HFFc6 (cell line): ENCODE results near the gene VTI1B. TPM values are rescaled to one million over a fixed set of nuclear protein-coding genes. Genes with fewer than 3 reads are reported as not detected.
"Not testable (repeated sequence)": the region's sequence is repeated elsewhere in the genome, so short reads cannot be mapped to it uniquely, and the experiment has no call there.

ENCODE experiments used
- DNase-seq: peaks from one replicate; pipeline ENCODE4 v3.0.0-alpha.2; 2018
- H3K27ac Mint-ChIP-seq: 2 replicates; pipeline ENCODE4 v1.8.0; 2020; ENCODE audit warnings: mild to moderate bottlenecking, mixed read lengths
- H3K27me3 Mint-ChIP-seq: 2 replicates; pipeline ENCODE4 v1.8.0; 2021; ENCODE audit warnings: mild to moderate bottlenecking, moderate library complexity, mixed read lengths; ENCODE audit not compliant: insufficient read depth
- H3K36me3 Mint-ChIP-seq: 2 replicates; pipeline ENCODE4 v1.8.0; 2021; ENCODE audit warnings: low read depth, mixed read lengths
- H3K4me1 Mint-ChIP-seq: 2 replicates; pipeline ENCODE4 v1.8.0; 2020; ENCODE audit warnings: low read depth, mixed read lengths
- H3K4me3 Mint-ChIP-seq: 2 replicates; pipeline ENCODE4 v1.8.0; 2020; ENCODE audit warnings: mild to moderate bottlenecking, moderate library complexity, mixed read lengths
- H3K9me3 Mint-ChIP-seq: 2 replicates; pipeline ENCODE4 v1.8.0; 2020; ENCODE audit warnings: mild to moderate bottlenecking, mixed read lengths
- total RNA-seq, 6 experiments: library from RNA; stranded (reverse); fragmentation: NEBNext Ultra II Directional; extraction: Animal tissue kit (Norgen Biotek cat#: 25700); gene quantifications; 2 replicates in 1 of 6; 3 replicates in 5 of 6; pipeline ENCODE4 v1.2.3, GENCODE V29; 2021
- TF ChIP-seq, protein P1 (sequence below): fragments of 200-600 bp; sonication (generic); IDR thresholded peaks from 2 replicates; pipeline ENCODE4 v1.5.0; 2021; ENCODE audit warnings: antibody characterized with exemption, mild to moderate bottlenecking

The VTI1B gene
- total RNA-seq, 6 experiments from 2014 or later: 154 to 178 (median 156) TPM

DNA sequence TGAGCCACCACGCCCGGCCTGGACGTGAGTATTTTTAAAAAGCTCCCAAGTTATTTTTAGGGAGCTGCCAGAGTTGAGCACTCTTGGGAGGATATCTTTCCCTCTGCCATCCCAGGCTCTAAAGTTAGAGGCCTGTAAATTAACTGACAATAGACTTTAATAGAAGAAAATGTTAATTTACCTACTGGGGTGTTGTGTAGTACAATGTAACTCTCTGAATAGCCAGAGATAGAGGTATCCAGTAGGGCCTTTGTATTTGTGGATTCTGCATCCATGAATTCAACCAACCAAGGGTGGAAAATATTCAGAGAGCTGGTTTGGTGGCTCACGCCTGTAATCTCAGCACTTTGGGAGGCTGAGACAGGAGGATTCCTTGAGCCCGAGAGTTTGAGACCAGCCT, 66.8 kb downstream of the VTI1B start:
- Mint-ChIP-seq H3K27ac (no peak overlapping the region), H3K4me1 (no peaks in the 10 kb centered on the region), H3K4me3 (no peak overlapping the region), H3K27me3 (peaks cover 41% of the 10 kb centered on the region), H3K36me3 (no peaks in the 10 kb centered on the region), H3K9me3 (no peaks in the 10 kb centered on the region)
- TF ChIP-seq, protein P1, sequence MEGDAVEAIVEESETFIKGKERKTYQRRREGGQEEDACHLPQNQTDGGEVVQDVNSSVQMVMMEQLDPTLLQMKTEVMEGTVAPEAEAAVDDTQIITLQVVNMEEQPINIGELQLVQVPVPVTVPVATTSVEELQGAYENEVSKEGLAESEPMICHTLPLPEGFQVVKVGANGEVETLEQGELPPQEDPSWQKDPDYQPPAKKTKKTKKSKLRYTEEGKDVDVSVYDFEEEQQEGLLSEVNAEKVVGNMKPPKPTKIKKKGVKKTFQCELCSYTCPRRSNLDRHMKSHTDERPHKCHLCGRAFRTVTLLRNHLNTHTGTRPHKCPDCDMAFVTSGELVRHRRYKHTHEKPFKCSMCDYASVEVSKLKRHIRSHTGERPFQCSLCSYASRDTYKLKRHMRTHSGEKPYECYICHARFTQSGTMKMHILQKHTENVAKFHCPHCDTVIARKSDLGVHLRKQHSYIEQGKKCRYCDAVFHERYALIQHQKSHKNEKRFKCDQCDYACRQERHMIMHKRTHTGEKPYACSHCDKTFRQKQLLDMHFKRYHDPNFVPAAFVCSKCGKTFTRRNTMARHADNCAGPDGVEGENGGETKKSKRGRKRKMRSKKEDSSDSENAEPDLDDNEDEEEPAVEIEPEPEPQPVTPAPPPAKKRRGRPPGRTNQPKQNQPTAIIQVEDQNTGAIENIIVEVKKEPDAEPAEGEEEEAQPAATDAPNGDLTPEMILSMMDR: no peak
- no peak for DNase-seq

DNA sequence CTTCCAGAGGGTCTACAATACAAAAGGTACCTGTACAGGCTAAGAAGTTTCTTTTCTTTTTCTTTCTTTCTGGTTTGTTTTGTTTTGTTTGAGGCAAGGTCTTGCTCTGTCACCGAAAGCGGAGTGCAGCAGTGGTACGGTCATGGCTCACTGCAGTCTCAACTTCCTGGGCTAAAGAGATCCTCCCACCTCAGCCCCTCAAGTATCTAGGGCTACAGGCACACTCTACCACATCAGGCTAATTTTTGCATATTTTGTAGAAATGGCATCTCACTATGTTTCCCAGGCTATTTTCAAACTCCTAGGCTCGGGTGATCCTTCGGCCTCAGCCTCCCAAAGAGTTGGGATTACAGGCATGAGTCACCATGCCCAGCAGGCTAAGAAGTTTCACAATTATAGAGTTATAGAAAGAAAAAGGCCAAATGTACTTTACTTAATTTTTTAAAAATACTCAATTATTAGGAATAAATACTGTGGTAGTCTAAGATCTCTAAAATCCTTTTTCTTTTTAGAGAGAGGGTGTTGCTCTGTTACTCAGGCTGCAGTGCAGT, 71.4 kb downstream of the VTI1B start:
- TF ChIP-seq, protein P1: no peak
- Mint-ChIP-seq H3K27ac (no peak overlapping the region), H3K9me3 (no peaks in the 10 kb centered on the region), H3K4me1 (peaks cover 13% of the 10 kb centered on the region), H3K36me3 (0 out of 2 replicates have a peak, but pooled peaks cover 3% of the 10 kb centered on the region), H3K4me3 (no peak overlapping the region), H3K27me3 (peaks cover 14% of the 10 kb centered on the region)
- no peak for DNase-seq

DNA sequence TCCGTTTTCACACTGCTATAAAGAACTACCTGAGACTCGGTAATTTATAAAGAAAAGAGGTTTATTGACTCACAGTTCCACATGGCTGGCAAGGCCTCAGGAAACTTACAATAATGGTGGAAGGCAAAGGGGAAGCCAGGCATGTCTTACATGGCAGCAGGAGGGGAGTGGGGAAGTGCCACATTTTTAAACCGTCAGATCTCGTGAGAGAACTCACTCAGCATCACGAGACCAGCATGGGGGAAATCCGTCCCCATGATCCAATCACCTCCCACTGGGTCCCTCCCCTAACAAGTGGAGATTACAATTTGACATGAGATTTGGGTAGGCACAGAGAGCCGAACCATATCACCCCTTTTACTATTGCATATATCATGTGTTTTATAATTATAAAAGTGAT, 72.4 kb downstream of the VTI1B start:
- H3K4me1 Mint-ChIP-seq: peaks cover 13% of the 10 kb centered on the region
- no peak for DNase-seq
- H3K27ac Mint-ChIP-seq: no peak overlapping the region
- TF ChIP-seq, protein P1: no peak
- no peak overlapping the region for H3K4me3 Mint-ChIP-seq
- 0 out of 2 replicates have a peak, but pooled peaks cover 3% of the 10 kb centered on the region for H3K36me3 Mint-ChIP-seq
- H3K9me3 Mint-ChIP-seq: no peaks in the 10 kb centered on the region
- peaks cover 9% of the 10 kb centered on the region for H3K27me3 Mint-ChIP-seq

DNA sequence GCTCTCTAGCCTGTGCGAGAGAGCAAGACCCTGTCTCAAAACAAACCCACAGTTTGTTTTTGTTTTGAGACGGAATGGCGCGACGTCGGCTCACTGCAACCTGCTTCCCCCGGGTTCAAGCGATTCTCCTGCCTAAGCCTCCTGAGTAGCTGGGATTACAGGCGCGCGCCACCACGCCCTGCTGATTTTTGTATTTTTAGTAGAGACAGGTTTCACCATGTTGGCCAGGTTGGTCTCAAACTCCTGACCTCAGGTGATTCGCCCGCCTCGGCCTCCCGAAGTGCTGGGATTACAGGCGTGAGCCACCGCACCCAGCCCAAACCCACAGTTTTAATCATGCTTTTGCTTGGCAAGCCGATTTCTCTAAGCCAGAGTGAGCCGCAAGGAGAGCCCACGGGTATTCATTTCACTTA, 73.9 kb downstream of the VTI1B start:
- not testable (repeated sequence) for H3K36me3 Mint-ChIP-seq, H3K27me3 Mint-ChIP-seq

DNA sequence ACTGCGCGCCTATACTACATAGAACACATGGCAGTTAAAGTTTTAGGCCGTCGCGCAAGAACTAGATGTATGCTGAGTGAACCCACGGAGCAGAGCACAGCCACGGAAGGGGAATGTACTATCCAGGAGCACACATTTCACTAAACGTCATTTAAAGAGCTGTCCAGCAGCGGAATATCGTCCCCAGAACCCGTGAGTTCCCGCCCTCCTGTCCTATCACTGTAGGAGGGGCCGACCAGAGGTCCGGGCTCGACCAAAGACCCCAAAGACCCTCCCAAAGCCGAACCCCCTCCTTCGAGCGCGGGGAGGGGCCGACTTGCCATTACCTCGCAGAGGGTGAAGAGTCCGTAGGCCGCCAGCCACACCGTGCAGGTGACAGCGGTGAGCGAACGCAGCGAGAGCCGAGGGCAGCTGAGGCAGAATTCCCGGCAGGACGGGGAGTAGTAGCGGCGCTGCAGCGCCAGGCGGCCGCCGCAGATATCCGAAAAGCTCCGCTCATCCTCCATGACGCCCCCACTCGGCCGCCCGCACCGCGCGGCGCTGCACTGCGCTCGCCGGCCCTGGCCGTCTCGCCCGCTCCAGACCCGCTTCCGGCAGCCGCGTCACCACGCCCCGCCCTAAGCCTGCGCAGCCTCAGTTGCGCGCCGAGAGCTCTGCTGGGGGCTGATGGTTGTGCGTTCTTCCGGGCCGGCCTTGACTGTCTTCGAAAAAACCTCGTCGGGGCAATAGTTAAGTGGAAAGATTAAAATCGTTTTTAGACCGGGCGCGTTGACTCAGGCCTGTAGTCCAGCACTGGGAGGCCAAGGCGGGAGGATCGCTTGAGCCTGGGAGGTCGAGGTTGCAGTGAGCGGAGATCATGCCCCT, 74.5 kb downstream of the VTI1B start, which contains the start of gene PIGH:
PIGH (minus strand) TSS at position 571 of the 864 bp plus-strand sequence; CDS start at position 506, 65 bp downstream.
- H3K36me3 Mint-ChIP-seq: 0 out of 2 replicates have a peak, but pooled peaks cover 3% of the 10 kb centered on the region
- H3K4me1 Mint-ChIP-seq: peaks cover 13% of the 10 kb centered on the region
- peak within 1 kb of the TSS; percentile 93 for H3K4me3 Mint-ChIP-seq
- TF ChIP-seq, protein P1: peak; percentile 80
- peaks cover 4% of the 10 kb centered on the region for H3K27me3 Mint-ChIP-seq
- peak within 1 kb of the TSS; percentile 93 for H3K27ac Mint-ChIP-seq
- H3K9me3 Mint-ChIP-seq: no peaks in the 10 kb centered on the region
- DNase-seq: peak; percentile 77

More for the DNA sequence above, 73.9 kb downstream of the VTI1B start:
- not testable (repeated sequence) for H3K9me3 Mint-ChIP-seq, DNase-seq
- peaks cover 13% of the 10 kb centered on the region for H3K4me1 Mint-ChIP-seq
- peak overlapping the region; percentile 93 for H3K4me3 Mint-ChIP-seq
- H3K27ac Mint-ChIP-seq: peak overlapping the region; percentile 93

Other genes starting within 250 kb of the VTI1B start
- under 1 TPM; 0.06 to 0.38 (median 0.20) TPM for gene TMEM229B, start 185.9 kb downstream of the VTI1B start, total RNA-seq
- under 1 TPM; 0.10 to 0.28 (median 0.19) TPM for gene PLEKHH1, start 141.3 kb downstream of the VTI1B start, total RNA-seq
- gene PIGH, start 74.4 kb downstream of the VTI1B start, total RNA-seq: 1 to 10 TPM; 6.3 to 9.3 (median 7.8) TPM
- gene ARG2, start 54.7 kb downstream of the VTI1B start, total RNA-seq: 1 to 10 TPM; 1.4 to 2.2 (median 1.9) TPM
- gene RDH11, start 21.1 kb upstream of the VTI1B start, total RNA-seq: 10 to 100 TPM; 46.1 to 51.9 (median 49.6) TPM
- not detected for gene RDH12, start 27.3 kb upstream of the VTI1B start, total RNA-seq
- gene ZFYVE26, start 142.0 kb upstream of the VTI1B start, total RNA-seq: 10 to 100 TPM; 12.8 to 17.2 (median 14.7) TPM
- 10 to 100 TPM in 2 of 6 experiments, 1 to 10 TPM in 4; 7.1 to 12.4 (median 9.6) TPM for gene RAD51B, start 145.1 kb upstream of the VTI1B start, total RNA-seq